Central memory CD4-positive, alpha-beta T cell (primary cell): Measurements from ENCODE around the gene TENM3.

ENCODE experiments used
- DNase-seq: peaks from one replicate; pipeline ENCODE4 v3.0.0; 2022

Gene TENM3

GRCh38 chr4:182700362-182701160 is 457.4 kb downstream of the TENM3 start:
- DNase-seq = no peak

GRCh38 chr4:182704077-182704476 is 460.9 kb downstream of the TENM3 start:
- no peak for DNase-seq

DNA sequence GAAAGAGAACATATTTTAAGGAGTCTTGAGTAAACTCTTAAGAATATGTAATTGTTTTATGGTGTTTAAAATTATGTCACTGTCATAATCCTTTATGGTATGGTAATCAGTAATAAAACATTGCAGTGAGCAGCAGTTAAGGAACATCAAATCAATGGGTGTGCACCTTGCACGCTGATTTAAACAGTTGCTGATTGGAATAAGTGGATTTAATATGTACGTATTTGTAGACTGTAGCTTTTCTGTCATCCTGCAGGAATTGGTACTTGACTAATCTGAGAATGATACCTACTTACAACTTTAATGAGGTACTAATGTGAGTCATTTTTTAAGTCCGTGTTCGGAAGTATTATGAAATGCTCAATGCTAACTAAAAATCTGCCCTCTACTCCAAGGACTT is 461.7 kb downstream of the TENM3 start:
- DNase-seq = no peak

DNA sequence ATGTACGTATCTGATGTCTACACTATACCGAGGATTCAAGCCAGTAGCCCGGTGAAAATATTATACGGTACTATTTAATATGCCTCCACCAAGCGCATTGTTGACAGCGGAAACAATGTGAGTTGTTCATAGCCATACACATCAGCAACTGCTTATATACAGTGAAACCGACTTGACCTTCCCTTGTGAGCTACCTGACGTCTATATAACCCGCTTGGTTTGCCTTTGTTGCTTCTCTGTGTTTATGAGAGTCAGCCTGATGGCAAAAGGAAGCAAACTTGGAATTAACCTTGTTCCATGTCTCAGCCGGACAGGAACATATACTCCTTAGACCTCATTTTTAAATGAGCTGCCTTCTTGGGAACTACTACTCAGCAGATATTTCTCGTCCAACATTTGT is 462.2 kb downstream of the TENM3 start:
- no peak for DNase-seq

GRCh38 chr4:182711211-182711610 is 468.0 kb downstream of the TENM3 start:
- DNase-seq = no peak

DNA sequence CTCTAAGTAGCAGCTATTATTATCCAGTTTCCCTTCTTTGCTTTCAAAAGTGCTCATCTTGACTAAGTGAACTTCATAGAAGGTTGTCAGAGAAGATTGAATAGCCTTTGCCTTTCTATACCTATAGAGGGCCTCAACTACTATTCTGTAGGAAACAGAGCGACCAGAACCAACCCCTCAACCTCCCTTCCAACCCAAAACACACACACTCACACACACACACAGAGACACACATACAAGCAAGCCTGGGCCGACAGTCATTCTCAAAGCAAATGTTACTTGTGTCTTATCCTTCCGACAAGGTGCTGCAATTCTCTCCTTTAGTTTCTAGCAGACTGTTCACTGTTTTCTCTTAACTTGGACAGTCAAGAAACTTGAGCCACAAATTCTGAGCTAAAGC is 472.3 kb downstream of the TENM3 start:
- no peak for DNase-seq

DNA sequence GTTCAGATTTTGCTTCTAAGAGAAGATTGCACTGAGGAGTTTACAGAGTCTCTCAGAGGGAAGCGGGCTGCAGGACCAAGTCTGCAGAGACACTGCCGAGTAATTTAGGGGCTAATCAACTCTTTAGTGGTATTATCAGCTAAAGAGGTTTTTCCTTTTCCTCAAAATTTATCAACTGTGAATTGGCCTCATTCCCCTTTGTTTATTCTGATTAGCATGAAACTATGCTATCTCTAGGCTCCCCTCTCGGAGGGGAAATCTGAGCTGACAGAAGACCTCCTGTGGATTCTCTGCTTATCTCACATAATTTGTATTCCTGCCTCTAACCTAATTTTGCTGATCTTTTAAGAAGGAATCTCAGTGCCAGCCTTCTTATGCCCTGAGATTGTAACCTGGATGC is 473.0 kb downstream of the TENM3 start:
- no peak for DNase-seq

GRCh38 chr4:182717788-182718583 is 474.8 kb downstream of the TENM3 start:
- DNase-seq = no peak

GRCh38 chr4:182724414-182724813 is 481.2 kb downstream of the TENM3 start:
- no peak for DNase-seq

DNA sequence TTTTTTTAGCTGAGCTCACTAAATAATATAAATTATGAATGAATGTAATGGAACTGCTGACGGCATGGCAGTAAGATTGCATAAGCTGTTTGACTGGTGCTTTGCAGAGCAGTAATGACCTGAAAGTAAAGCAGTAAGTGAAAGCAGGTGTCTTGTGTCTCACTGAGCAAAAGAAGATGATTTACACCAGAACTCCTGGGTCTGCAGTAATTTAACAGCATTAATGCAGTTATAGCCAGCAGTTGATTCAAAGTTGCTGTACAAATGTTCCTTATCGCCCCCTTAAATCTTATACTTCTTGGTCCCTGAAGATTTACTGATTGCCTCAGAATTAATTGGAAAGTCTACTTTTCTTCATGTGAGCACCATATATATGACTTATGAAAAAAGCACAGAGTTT is 486.3 kb downstream of the TENM3 start:
- no peak for DNase-seq

DNA sequence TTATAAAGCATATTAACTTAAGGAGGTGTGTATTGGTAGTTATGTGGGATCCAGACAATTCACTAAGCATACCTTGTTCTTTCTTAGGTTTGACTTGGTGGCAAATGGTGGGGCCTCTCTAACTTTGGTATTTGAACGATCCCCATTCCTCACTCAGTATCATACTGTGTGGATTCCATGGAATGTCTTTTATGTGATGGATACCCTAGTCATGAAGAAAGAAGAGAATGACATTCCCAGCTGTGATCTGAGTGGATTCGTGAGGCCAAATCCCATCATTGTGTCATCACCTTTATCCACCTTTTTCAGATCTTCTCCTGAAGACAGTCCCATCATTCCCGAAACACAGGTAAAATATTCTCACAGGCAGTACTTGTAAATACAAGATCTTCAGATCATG is 487.6 kb downstream of the TENM3 start:
- no peak for DNase-seq

DNA sequence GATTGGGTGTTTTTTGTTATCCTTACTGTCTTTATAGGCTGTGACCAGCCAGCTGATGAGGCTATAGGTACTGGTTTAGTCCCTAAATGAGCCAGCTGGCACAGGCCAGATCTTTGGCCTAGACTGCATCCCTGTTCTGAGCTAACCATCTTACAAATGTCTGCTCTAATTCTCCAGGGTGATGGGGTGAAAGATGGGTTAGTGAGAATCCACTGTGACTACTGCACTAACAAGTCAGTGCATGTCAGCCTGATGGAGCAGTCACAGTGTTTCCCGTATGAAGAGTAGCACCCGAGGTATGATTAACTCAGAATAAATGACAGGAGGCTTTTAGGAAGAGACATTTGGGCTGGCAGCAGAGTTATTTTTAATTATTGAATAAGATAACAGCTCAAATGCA is 493.0 kb downstream of the TENM3 start:
- DNase-seq = no peak

DNA sequence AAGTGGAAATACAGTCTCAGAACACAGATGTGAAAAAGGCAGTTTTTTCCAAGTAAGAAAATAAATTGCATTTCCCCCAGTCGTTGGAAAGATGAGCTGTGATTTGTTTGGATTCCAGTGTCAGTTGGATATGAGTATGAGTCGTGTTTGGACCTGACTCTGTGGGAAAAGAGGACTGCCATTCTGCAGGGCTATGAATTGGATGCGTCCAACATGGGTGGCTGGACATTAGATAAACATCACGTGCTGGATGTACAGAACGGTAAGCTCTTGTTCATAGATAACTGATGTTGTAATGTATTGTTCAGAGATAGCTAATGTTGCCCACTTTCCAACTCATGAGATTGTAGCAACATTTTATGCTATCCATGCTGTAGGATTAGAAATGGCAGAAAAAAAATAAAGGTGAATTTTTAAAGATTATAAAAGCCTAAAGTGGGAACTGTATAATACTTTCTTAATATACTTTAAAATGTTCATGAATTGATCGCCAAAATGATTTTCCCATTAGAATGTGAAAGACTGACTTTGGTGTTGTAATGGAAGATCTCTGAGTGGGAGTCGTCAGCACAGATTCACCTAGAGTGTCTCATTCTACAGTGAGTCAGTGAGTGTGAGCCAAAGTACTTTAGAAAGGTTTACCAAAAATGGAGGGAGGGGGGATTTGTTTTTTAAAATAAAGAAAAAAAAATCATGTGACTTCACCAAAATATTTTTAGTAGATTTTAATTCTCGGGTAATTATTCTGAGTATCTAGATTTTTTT is 495.3 kb downstream of the TENM3 start:
- DNase-seq = no peak

GRCh38 chr4:182740256-182740655 is 497.1 kb downstream of the TENM3 start:
- no peak for DNase-seq

GRCh38 chr4:182741054-182741453 is 497.9 kb downstream of the TENM3 start:
- no peak for DNase-seq

DNA sequence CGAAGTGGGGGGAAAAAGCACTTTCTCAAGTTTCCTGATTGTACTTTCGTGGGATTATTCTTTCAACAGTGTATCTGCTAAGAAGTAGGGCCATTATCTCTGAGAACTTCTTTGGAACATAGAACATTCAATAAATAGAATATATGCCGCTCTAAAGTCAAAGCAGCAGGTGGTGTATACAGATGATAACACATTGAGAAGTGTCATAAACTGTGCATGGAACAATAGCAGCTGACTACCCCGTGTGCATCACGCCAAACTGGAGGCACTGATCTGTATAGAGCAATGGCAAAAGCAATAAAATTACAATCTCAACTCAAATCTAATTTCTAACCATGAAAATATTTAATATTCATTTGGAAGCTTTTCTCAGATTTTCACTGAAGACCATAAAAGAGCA is 498.7 kb downstream of the TENM3 start:
- DNase-seq = no peak

DNA sequence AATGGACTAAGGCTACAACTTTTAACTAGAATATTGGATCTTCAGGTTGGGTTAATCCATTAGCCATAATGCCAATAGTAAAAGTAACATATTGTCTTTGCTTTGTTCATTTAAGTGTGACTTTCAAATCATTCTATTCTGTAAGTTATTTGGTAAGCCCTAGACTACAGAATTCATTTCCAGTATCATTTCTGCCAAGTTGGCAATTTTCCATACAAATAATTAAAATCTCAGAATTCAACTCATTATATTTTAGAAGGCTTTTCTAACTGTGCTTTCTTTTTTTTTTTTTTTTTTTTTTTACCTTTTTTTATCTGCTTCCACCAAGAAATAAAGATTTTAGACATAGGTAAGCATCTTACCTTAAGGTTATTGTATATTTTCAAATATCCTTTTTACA is 500.6 kb downstream of the TENM3 start:
- DNase-seq = no peak

DNA sequence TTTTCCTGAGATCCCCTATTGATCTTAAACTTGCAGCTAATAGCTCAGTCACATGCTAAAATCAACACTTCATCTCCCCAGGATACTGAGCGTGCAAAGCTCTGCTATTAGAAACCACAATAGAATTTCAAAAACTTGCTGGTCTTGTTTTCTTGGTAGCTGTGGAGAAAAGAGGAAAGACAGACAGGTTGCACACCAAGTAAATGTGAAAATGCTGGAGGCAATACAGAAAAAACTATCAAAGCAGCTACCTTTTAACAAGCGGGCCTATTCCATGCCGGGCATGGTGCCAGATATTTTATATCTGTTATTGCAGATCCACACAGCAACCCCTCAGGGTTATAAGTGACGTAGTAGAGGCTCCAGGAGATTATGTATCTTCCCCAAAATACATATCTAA is 502.0 kb downstream of the TENM3 start:
- no peak for DNase-seq

GRCh38 chr4:182746876-182747275 is 503.7 kb downstream of the TENM3 start:
- DNase-seq = no peak

GRCh38 chr4:182748283-182748682 is 505.1 kb downstream of the TENM3 start:
- DNase-seq = no peak

DNA sequence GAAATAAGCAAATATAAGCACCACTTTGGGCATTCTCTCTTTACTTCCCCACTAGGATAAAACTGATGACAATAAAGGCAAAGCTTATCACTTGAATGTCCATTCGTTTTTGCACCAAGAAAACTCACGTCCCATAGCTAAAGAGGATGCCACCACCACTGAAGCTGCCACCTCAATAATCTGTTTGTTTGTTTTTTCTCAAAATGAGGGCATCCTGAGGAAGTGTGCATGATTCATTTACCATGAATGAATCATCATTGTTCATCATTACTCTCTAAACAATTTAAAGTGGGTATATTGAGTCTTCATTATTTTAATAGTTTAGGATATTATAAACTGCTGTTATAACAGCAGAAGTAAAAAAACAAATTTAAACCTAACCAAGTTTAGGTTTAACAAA is 505.7 kb downstream of the TENM3 start:
- no peak for DNase-seq

GRCh38 chr4:182749667-182750167 is 506.5 kb downstream of the TENM3 start:
- no peak for DNase-seq

DNA sequence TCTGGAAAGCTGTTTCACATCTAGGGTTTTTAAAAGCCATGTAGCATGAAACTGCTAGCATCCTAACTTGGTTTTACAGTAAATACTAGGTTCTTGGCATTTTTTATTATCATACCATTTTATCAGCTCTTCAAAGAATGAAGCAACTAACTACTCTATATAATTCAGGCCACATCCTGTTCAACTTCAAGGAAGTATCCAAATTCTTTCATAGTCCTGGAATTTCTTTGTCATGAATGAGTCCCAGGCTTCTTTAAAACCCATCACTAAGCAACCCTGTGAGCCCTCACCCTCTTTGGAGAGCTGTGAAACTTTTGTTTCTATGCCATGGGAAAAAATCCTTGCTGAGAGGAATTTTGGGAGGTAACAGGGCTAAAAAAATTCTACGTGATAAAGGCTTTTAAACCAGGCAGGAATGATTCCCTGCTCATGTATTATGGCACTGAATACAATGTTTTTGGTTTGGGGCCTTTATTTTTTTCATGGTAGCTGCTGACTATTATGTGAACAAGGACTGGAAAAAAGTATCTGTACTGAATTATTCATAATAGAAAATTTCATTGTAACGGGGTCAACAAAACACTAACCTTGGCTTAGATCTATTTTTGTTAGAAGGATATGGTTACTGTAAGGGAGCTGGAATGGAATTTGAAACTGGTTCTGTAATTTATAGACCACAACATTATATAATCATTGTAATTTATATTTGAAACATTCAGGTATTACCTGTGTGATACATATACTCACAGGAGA is 509.1 kb downstream of the TENM3 start:
- no peak for DNase-seq
